ENCODE results near the gene ERGIC1.

The ERGIC1 gene

GRCh38 chr5:172866802-172867748 lies 33.0 kb downstream of the ERGIC1 start:
- DNase-seq, result no peak

- DNase-seq, result no peak
Measured at GRCh38 chr5:172867761-172868435, 33.8 kb downstream of the ERGIC1 start.

DNA sequence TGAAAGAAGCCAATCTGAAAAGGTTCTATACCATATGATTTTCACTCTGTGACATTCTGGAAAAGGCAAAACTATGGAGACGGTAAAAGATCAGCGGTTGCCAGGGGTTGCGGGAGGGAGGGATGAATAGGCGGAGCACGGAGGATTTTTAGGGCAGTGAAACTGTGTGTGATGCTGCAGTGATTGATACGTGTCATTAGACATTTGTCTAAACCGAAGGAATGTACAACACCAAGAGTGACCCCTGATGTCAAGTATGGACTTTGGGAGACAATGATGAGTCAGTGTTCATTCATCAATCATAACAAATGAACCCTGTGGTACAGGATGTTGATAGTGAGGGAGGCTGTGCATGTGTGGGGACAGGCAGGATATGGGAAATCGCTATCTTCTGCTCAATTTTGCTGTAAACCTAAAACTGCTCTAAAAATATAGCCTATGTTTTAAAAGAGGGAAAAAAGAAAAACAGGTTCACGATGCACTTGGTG lies 34.4 kb downstream of the ERGIC1 start:
- no peak for DNase-seq

DNA sequence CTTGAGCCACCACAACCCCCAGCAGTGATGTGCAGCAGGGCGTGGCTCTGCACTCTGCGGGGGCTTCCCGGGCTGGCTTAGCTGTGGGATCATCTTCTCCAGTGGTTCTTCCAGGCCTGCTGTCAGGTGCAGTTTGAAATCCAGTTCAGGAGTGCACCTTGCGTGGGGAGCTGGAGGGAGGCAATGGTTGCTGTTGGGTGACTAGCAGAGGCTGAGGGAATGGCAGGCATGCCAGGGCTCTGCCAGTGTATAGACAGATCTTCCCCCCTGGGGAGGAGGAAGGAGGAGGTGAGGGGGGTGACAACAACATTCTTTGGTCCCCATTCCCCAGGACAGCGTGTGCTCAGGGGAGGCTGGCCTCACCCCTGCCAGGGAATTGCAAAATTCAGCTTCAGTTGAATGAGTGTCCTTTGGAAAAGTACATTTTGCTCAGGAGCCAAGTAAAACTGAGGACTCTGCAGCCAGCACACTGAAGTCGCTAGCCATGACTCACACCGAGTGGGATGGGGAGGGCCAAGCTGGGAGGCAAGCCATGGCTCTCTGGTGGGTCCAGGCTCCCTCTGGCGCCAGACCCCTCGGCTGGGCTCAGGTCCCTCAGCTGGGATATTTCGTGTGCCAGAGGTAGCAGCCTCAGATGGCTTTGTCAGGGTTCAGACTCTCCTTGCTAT lies 35.0 kb downstream of the ERGIC1 start:
- no peak for DNase-seq

DNA sequence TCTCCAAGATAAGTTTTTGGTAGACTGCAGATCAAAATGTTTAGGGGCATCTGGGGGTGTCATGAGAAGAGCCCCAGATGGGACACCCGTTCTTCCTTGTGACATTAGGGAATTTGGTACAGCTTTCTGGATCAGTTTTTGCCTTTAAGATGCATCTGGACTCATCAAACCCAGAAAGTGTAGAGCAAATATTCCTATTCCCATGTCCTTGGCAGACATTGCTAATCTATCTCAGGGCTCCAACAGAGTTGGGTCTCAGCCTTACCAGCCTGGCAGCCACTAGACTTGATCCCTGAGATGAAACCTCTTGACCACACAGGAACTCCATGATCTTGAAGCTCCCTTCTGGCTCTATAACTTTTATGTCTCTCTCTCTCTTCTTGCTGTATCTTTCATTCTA lies 35.6 kb downstream of the ERGIC1 start:
- DNase-seq, result no peak

DNA sequence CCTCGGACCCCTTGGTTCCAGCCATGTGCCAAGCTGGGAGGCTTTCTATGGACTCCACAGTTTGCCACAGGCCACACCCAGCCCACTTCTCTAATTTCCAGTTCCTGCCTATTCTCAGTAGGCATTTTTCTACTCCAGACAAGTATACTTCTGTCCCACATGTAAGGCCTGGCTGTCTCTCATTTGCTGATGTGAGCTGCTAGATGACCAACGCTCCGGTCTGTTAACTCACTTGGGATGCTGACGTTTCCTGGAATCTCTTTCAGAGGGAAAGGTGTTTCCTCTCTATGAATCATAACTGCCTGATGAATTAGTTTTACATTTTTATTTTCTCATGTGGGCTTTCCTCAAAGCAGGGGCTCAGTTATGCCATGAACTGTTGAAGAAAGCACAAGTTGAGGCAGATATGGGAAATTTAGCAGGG lies 36.3 kb downstream of the ERGIC1 start:
- DNase-seq, result no peak

DNA sequence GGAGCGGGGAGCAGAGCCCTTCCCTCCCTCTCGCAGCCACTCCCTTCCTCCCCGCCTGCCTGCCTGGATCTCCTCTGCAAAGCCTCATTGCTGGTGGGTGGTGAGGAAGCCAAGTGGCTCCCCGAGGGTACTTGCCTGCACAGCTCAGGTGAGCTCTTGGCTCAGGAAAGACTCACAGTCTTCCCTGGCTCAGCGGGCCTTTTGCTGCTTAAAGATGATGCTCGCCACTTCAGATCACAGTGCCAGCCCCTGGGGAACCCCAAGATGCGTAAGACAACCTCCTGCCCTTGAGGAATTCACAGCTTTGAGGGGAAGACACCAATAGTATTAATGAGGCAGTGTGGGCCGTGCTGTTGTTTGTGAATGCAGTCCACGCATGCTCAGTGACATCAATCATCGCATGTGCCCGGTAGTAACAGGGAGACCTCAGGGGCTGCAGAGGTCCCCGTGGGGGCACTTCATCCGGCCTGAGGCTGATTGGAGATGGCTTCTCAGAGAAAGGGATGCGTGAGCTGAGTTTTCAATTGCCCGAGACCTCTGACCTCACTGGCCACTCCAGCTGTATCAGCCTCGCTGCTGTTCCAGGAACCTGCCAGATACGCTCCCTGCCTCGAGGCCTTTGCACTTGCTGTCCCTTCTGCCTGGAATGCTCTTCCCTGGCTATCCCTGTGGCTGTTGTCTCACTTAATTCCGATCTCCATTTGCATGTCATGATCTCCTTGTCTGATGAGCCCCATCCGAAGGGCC lies 36.8 kb downstream of the ERGIC1 start:
- no peak for DNase-seq

- DNase-seq, result no peak
Measured at GRCh38 chr5:172871536-172871935, 37.5 kb downstream of the ERGIC1 start.

DNA sequence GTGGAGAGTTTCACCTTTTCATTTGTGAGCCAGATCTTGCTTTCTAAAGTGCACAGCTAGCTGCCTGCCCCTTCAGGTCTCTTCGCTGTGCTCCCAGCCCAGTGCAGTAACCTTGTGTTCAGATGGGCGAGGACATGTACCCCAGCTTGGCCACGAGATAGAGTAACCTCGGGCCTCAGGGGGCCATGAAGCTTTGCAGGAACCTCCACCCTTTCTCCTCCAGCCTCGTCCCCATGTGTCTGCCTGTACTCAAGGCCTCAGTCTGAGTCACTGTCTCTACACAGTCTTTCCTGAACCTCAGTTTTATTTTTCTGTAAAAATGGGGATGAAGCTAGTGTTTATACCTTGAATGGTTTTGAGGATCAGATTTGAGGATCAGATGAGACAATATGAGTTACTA lies 37.9 kb downstream of the ERGIC1 start:
- no peak for DNase-seq

DNA sequence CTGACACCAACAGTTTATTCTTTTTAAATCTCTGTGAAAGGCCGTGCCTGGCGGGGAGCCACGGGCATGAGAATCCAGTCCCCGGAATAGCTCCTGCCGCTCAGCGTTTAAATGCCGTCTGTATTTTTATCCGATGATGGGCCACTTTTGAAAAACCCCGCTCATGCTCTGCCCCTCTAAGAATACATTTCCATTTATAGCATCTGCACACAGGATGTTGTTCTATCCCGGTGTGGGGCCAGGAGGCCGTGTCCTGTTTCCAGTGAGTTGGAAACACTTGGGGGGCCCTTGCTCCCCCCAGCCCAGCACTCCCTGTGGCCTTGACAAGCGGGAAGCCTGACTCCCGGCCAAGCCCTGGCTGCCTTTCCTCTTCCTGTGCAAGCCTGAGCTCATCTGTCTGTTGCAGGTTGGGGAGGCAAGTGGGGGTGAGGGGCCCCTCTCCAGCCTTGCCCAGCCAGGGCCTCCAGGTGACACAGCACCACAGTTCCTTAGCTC lies 39.0 kb downstream of the ERGIC1 start:
- no peak for DNase-seq

GRCh38 chr5:172873513-172873912 lies 39.5 kb downstream of the ERGIC1 start:
- DNase-seq, result no peak

- DNase-seq, result no peak
Measured at GRCh38 chr5:172874647-172875504, 40.8 kb downstream of the ERGIC1 start.

DNA sequence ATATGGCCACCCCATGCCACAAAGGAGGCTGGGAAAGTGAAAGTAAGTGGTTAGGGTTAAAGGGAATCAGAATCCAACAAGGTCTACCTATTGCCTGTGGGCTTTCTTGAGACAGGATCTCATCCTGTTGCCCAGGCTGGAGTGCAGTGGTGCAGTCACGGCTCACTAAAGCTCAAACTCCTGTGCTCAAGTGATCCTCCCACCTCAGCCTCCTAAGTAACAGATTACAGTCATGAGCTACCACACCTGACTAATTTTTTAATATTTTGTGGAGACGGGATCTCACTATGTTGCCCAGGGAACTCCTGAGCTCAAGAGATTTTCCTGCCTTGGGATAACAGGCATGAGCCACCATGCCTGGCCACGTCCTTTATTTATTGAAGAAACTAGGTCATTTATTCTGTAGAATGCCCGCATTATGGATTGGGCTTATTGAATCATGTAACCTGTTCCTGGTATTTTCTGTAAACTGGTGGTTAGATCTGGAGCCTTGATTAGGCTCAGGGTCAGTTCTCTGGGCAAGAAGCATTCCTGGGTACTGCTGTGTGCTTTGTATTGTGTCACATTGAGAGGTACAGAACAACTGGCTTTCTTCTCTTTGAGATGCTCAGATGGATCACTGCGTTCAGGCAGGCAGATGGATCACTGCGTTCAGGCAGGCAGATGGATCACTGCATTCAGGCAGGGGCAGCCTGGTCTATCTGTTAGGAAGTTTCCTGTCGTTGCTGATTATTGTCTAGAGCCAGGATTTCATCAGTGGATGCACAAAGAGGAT lies 41.6 kb downstream of the ERGIC1 start:
- no peak for DNase-seq

DNA sequence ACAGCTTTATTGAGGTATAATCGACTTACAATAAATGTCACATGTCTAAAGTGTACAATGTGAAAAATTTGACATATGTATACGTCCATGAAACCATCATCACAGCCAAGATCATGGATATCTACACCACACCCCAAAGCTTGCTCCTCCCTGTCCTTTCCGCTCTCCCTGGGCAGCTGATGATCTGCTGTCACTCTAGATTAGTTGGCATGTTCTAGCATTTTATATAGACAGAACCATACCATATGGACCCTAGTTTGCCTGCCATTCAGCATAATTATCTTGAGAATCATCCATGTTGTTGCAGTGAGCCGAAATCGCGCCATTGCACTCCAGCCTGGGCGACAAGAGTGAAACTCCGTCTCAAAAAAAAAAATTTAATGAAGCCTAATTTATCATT lies 42.5 kb downstream of the ERGIC1 start:
- no peak for DNase-seq

DNA sequence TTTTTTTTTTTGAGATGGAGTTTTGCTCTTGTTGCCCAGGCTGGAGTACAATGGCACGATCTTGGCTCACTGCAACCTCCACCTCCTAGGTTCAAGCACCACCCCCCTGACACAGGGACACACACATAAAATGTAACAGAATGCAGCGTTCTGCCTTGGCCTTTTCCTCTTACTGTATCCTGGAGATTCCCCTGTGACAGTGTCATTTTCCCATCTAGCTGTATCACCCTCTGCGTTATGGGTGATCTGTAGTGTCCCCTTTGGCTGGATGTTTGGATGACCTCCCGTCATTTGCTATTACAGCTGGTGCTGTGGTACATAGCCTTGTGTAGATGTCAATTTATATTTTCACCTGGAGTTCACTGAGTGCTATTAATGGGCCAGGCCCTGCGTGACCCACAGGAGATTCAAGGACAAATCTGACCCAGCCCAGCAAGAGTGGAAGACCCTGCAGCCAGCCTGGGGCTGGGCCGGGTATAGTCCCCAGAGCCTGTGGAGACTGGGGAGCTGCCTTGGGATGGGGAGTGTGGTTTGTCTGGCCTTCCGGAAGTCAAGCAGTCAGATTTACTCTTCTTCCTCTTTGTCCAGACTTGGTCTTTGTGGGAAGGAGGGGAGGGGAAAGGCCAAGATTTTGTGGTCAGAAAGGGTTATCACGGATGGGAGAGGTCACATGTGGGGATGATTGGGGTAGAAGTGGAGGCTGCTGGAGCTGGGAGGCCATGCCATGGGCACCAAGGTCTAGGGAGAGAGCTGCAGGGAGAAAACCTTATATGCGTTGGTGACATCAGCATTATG lies 43.6 kb downstream of the ERGIC1 start:
- no peak for DNase-seq

DNA sequence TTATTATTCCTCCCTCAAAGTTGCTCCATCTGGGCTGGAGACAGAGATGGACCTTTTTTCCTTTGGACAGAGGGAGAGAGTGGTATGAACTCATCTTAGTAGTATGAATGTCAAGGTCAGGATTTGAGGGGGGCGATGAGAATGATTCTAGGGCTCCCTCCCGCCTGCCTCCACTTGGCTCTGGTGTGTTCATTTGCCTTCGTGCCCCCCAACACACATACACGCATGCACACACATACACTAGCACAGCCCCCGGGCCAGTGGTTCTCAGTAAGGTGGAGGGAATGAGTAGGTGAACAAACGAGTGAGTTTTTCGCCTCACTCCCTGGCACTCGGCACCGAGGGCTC lies 44.5 kb downstream of the ERGIC1 start:
- DNase-seq, result no peak

DNA sequence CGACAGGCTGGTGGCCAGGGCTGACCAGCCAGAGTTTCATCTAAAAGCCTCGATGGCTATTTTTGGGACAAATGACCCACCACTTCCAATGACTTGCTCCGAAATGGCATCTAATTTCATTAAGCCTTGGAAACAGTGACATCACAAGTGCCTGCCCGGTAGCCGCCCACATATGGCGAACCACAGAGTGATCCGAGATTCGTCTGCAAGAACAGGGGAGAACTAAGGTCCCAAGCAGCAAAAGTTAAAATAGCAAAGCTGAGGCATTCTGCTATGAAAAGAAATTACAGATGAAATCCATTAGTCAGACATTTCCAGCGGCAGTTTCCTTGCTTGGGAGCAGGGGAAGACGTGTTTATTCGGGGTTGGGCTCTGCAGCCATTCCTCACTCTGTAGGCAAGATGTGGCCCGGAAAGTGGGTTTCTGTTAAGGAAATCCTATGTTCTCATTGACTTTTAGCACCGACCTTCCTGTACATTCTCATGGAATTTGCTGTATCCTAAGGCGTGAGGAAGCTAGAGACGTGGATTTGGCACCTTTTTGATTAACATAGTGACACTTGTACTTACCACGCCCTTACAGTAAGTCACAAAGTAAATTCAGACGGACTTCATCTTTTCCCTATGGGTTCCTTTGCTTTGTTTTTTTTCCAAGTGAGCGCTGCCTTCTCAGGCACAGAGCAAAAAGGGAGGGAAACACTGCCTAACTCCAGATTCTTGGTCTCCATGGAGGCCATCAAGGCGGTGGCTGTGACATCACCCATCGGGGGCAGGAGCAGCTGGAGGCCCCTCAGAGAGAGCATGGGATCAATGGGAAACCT lies 45.1 kb downstream of the ERGIC1 start:
- no peak for DNase-seq

DNA sequence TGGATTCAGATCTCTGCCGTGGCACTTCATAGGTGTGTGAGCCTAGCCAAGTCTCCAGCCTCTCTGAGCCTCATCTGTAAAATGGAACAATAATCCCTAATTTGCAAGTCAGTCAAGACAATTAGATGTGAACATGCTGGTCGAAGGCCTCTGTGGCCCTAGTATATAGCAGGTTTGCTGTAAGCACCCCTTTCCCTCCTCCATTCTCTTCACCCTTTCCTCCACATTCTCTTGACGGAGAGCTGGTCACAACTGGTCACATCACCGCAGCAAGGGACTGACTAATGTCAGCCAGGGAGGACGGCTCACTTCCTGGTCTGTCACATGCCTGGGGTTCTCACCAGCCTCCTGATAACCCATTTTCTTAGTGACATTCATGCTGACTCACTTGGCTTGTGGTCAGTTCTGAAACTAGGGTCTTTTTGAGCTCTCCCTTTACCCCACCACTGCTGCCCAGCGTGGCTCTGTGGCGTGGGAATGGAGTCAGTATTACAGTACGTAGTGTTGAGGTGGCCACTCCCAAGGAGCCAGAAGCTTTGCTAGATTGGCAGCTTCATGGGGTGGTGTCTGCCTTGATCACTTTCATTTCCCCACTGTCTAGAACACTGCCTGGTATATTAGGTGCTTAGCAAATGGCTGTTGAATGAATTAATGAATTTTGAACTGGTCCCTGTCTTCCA lies 47.8 kb downstream of the ERGIC1 start:
- DNase-seq, result no peak

DNA sequence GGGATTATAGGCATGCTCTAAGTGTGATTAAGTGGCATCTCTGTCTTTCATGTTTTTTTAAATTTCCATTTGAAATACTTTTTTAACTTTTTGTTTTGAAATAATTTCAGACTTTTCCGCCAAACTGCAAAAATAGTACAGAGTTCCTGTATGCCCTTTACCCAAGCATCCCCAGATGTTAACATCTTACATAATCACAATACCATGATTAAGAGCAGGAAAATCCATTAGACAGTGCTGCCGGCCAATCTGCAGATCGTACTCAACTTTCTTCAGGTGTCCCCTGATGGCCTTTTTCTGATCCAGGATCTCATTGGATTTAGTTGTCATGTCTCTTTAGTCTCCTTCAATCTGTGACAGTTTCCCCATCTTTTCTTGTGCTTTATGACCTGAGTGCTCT lies 49.0 kb downstream of the ERGIC1 start:
- DNase-seq, result no peak
